GM19452 (cell line): ENCODE data around the gene IYD.
"Not testable (repeated sequence)": the region's sequence is repeated elsewhere in the genome, so short reads cannot be mapped to it uniquely, and the experiment has no call there.

ENCODE experiments used
- ATAC-seq: cut with Tn5 transposase; IDR thresholded peaks from one replicate; pipeline ENCODE4 v1.9.1; 2021; ENCODE audit not compliant: unreplicated experiment

Gene IYD

DNA sequence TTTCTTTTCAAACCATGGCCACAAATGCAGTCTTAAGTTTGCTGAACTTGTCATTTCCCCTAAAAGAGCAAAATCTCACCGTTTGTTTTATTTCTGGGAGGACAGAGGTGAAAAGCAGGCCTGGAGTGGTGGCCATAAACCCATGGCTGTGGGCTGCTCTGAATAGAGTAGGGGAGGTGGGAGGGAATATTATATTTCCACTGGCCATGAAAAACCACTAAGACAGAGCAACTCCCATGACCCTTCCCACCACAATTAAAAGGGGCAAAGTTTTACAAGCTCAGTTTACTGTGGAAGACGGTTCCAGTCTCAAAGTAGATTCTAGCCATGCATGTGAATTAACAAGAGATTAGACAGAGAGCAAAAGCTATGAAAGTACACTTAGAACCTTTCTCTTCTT lies 59.0 kb downstream of the IYD start:
- ATAC-seq = no peak

DNA sequence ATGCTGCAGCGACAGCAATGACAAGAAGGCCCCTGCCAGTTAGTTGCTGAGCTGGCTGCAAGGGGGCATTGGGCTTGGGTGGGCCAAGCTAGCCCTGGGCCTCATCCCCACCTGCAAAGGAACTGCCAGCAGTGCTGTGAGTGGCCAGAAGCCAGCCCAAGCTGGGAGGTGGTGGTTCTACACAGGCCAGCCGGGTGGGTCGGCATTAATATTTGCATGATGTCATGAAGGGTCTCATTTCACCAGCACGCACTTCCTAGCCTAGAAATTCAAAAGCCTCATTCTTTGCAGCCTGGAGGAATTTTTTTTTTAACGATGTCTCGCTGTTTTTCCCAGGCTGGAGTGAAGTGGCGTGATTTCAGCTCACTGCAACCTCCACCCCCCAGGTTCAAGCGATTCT lies 62.0 kb downstream of the IYD start:
- ATAC-seq = no peak

DNA sequence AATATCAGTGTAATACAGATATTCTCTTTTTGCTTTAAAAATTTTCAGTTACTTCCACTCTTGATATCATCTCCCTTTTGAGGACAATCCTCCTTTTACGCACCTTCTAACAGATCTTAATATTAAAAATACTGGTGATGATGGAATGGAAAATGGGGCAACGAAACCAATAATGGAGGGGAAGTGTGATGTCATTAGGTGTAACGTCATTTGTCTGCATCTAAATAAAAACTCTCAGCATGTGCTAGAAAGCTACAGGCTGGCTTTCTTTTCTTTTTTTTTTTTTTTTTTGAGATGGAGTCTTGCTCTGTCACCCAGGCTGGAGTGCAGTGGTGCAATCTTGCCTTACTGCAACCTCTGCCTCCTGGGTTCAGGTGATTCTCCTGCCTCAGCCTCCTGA lies 66.5 kb downstream of the IYD start:
- no peak for ATAC-seq

DNA sequence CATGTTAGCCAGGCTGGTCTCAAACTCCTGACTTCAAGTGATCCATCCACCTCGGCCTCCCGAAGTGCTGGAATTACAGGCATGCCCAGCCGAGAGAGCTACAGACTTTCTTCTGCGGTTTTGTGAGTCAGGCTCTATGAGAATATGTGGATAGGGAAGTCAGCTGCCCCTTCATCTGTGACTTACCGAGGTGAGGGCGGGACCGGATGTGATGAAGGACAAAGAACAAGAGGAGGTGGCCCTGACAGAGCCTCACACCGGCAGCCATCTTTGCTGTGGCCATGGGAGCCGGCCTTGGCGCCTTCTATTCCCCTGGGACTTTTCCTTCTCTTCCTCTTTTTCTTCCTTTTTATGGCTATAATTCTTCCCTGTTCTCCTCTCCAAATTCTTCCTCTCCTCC lies 67.0 kb downstream of the IYD start:
- no peak for ATAC-seq

DNA sequence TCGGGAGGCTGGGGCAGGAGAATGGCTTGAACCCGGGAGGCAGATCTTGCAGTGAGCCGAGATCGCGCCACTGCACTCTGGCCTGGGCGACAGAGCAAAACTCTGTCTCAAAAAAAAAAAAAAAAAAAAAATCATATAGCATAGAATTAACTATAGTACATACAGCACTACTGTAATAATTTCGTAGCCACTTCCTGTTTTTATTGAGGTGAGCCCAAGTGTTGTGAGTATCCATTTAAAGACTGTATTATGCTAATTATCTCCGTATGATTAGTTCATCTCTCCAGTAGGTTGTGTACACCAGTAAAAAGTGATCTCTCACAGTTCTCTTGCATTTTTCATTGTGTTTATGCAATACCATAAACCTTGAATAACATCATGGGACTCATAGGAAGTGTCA lies 70.6 kb downstream of the IYD start:
- ATAC-seq = no peak

DNA sequence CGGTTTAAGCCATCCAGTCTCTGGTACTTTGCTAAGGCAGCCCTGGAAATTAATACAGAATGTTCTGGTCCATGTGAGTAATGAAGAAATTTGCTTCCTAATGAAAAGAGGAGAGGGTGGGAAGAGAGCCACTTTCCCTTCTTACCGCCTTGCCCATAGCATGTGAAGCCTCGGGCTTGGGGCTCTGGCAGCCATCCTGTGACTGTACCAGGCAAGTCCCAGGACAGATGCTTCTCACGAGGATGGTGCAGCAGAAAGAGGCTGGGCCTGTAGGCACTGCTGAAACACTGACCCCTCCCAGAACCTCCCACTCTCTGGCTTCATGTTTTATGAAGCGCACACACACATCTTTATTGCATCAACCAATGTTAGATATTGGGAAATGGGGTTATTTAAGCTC lies 74.8 kb downstream of the IYD start:
- ATAC-seq = no peak

DNA sequence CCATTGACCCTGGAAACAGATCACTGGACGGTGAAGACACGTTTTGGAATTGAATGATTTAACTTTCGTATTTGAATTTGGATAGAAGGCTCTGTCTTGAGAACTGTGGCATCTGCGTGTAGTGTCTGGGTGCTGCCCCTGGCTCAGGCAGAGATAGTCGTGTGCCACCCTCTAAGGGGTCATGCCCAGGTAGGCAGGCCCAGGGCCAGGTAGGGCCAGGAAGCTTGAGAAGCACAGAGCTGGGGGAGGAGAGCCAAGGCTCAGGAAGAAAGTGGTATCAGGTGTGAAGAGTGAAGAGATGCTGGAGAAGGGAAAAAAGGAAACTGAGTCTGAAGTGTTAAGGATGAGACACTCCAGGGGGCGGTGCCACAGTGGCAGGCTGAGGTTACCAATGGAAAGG lies 75.5 kb downstream of the IYD start:
- ATAC-seq = no peak

DNA sequence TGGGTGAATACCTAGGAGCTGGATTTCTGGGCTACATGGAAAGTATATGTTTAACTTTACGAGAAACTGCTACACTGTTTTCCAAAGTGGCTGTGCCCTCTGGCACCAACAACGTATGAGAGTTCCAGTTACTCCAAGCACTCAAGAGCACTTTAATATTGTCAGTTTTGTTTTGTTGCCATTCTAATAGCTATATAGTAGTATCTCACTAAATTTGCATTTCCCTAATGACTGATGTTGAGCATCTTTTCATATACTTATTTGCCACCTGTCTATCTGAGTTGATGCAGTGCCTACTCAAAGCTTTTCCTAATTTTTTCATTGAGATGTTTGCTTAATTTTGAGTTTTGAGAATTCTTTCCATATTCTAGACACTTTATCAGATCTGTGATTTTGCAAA lies 76.7 kb downstream of the IYD start:
- ATAC-seq = no peak

DNA sequence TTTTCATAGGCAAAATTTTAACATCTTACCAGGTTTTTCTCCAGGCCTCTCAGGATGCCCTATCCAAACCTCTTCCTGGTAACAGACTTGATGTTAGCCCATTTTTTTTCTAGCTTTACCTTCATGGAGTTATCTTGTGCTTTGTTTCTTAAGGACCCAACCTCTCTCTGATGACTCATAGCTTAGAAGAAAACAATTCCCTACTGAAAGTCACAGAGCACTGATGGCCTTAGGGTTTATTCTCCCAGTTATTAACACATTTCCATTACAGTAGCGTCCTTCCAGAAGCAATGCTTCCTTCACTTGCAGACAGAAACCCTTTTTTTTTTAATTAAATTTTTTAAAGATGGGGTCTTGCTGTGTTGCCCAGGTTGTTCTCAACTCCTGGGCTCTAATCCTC lies 79.4 kb downstream of the IYD start:
- ATAC-seq = no peak

DNA sequence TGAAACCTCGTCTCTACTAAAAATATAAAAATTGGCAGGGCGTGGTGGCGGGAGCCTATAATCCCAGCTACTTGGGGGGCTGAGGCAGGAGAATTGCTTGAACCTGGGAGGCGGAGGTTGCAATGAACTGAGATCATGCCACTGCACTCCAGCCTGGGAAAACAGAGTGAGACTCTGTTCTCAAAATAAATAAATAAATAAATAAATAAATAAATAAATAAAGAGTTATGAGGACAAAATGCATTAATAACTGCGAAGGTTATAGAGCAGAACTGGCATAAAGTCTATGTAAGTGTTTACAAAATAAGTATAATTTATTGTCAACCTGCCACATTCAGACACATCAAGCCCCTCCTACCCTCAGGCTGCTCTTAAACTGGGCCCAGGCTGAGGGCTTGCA lies 80.2 kb downstream of the IYD start:
- not testable (repeated sequence) for ATAC-seq

DNA sequence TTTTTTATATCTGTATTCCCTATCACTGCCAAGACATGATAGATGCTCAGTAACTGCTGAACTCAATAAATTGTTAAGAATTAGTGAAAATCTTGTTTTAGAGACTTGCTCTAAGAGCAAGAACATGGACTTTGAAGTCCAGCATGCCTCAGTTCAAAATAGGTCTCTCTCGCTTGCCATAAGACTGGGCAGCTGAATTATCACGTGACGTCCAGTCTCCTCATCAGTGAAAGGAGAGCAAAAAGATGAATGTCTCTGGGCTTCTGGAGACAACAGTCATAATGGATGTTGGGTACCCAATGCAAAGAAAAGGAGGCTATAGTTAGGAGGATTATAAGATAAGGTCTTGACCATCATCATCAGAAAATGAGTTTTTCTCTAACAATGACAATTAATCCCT lies 82.1 kb downstream of the IYD start:
- ATAC-seq = no peak

DNA sequence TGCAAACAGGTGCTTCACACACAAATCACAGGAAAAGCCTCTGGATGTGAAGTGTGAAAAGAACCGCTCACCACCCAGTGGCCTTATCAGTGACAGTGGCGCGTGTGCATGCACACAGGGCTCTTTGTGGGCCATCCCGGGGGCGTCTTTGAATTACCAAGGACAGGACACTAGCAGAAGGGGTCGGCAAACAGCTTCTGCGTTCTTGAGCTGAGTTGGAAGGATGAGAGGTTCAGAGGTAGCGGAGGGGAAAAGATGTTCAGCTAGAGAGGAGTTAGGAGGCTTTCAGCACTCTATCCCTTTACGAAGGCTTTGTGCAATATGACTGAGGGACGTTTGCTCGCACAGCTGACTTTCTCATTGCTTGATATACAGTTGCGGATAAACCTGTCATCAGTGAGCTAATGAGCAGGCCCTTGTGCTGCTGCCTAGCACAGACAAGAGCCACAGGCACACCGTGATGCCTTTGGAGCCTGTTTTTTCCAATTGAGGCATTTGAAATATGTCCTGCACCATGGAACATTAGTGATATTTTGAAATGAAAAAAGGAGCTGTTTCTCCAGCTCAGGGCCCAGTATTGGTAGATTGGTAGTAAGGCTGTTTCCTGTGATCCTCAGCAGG lies 83.1 kb downstream of the IYD start:
- ATAC-seq = no peak

DNA sequence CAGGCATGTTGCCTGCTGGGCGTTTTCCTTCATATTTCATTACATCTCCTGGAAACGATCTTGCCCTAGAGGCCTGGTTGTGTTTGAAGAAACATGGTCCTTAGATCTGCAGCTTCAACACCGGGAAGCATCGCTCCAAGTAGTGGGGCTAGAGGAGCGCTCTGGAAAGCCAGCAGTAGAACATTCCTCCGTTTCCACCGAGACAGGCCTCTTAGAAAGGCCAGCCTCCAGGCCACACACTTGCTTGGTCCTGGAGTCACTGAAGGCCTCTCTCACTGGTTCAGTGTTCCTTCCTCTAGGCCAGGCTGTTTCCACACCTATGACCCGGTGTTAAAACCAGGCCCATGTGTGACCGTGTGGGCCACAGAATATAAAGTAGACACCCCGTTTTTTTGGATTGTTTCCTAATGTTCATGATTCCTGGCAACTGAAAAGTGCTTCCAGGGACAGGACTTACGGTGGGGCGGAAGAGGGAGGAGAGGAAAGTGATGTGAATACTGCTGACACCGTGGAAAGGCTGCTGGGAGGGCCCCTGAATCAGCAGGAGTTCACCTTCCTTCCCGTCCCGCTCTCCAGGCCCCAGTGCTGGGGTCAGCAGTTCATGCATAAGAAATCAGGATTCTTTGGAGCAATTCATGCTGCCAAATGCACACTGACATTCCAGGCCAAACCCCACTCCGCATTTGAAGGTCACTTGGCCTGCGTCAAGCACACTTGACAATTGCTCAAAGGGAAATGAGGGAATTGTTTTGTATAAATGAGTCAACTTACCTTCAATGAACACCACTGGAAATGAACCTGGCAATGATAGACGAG lies 83.8 kb downstream of the IYD start:
- ATAC-seq = no peak

DNA sequence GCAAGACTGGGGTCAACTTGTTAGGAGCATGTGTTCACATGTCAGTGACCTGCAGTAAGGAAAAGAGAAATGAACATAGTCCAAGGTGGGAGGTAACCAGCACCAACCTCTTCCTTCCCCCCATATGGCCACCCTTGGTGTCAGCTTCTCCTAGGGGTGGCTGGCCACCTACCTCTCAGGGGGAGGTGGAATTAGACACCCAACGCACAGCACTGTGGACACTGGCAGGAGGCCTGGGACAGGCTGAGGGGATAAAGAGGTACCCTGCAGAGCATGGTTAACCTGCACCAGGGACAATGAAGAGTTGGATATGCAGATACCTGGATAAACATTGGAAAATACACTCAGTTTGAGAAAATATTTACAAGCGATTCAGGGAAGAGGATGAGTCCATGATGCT lies 84.5 kb downstream of the IYD start:
- no peak for ATAC-seq
